Measurements from ENCODE around the gene SPATA46. TPM values are rescaled to one million over a fixed set of nuclear protein-coding genes. Genes with fewer than 3 reads are reported as not detected.

Gene SPATA46
- total RNA-seq, 2 experiments from 2014 or later, result not detected

DNA sequence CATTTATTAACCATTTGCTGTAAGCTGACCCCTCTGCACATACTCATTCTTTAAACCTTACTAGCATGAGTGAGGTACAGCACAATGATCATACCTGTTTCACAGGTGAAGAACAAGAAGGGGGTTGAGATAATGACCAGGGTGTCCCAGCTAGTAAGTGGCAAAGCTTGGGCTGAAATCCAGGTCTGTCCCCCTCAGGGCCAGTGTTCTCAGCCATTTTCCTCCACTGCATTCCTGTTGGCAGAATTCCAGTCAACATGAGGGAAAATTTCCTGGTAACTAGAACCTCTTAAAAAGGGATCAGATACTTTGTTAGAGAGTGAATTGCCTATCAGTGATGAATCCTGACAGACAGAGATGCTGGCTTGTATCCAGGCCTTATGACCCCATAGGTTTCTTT, 48.1 kb downstream of the SPATA46 start:
- Histone ChIP-seq H2AFZ (ENCODE audit: low read length) (no peak overlapping the region), H4K20me1 (ENCODE audit: insufficient read depth, low read length) (no peaks in the 10 kb centered on the region), H3K36me3 (ENCODE audit: insufficient read depth, low read length) (no peaks in the 10 kb centered on the region), H3K27ac (ENCODE audit: low read depth, low read length, poor library complexity, severe bottlenecking) (no peak overlapping the region), H3K9me2 (ENCODE audit: insufficient read depth, low read length) (no peaks in the 10 kb centered on the region), H3K4me1 (ENCODE audit: insufficient read depth, low read length, poor library complexity, severe bottlenecking) (no peaks in the 10 kb centered on the region), H3K4me2 (ENCODE audit: low read length) (no peak overlapping the region), H3K4me3 (ENCODE audit: low read depth, low read length, poor library complexity, severe bottlenecking) (no peak overlapping the region), H3K79me2 (ENCODE audit: insufficient read depth, low read depth, low read length) (no peaks in the 10 kb centered on the region), H3K9me3 (ENCODE audit: low read length) (no peaks in the 10 kb centered on the region)
- ChIA-PET POLR2A (no interaction called here), CTCF (ENCODE audit: unreplicated experiment) (no interaction called here)
- no peak for TF ChIP-seq EZH2phosphoT487 (IDR thresholded peaks at IDR 0.05; ENCODE audit: borderline replicate concordance, low read depth, low read length)
- TF ChIP-seq, protein P1, sequence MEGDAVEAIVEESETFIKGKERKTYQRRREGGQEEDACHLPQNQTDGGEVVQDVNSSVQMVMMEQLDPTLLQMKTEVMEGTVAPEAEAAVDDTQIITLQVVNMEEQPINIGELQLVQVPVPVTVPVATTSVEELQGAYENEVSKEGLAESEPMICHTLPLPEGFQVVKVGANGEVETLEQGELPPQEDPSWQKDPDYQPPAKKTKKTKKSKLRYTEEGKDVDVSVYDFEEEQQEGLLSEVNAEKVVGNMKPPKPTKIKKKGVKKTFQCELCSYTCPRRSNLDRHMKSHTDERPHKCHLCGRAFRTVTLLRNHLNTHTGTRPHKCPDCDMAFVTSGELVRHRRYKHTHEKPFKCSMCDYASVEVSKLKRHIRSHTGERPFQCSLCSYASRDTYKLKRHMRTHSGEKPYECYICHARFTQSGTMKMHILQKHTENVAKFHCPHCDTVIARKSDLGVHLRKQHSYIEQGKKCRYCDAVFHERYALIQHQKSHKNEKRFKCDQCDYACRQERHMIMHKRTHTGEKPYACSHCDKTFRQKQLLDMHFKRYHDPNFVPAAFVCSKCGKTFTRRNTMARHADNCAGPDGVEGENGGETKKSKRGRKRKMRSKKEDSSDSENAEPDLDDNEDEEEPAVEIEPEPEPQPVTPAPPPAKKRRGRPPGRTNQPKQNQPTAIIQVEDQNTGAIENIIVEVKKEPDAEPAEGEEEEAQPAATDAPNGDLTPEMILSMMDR (conservative IDR thresholded peaks at IDR 0.05; ENCODE audit: low read length), result no peak
- intact Hi-C loops (cut with micrococcal nuclease; ENCODE audit: unreplicated experiment), result no loop called here
- DNase-seq (ENCODE audit: low spot score), result no peak
- no TSS peak for BruUV-seq (replicated peaks)

DNA sequence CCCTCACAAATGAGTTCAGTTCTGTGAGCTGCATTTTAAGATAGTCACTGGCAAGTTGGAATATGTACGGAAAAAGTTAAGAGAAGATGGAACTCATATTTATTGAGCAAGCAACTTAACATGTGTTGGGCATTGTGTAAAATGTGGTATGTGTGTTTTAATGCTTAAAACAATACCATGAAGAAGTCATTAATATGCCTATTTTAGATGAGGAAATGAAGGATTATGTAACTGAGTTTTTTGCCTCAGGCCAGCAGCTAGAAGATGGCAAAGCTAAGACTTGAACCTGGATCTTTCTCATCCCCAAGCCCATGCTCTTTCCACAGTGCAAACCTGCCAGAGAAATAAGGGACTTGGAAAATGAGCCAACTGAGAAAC, 48.9 kb downstream of the SPATA46 start:
- Histone ChIP-seq H3K9me3 (ENCODE audit: low read length) (no peaks in the 10 kb centered on the region), H3K4me3 (ENCODE audit: low read depth, low read length, poor library complexity, severe bottlenecking) (no peak overlapping the region), H2AFZ (ENCODE audit: low read length) (no peak overlapping the region), H3K79me2 (ENCODE audit: insufficient read depth, low read depth, low read length) (no peaks in the 10 kb centered on the region), H3K9me2 (ENCODE audit: insufficient read depth, low read length) (no peaks in the 10 kb centered on the region), H3K4me1 (ENCODE audit: insufficient read depth, low read length, poor library complexity, severe bottlenecking) (no peaks in the 10 kb centered on the region), H3K27ac (ENCODE audit: low read depth, low read length, poor library complexity, severe bottlenecking) (no peak overlapping the region), H3K4me2 (ENCODE audit: low read length) (no peak overlapping the region), H4K20me1 (ENCODE audit: insufficient read depth, low read length) (no peaks in the 10 kb centered on the region), H3K36me3 (ENCODE audit: insufficient read depth, low read length) (no peaks in the 10 kb centered on the region)
- intact Hi-C loops (cut with micrococcal nuclease; ENCODE audit: unreplicated experiment), result no loop called here
- ChIA-PET CTCF (ENCODE audit: unreplicated experiment) (no interaction called here), POLR2A (no interaction called here)
- no TSS peak for BruUV-seq (replicated peaks)
- TF ChIP-seq, protein P1 (conservative IDR thresholded peaks at IDR 0.05; ENCODE audit: low read length), result no peak
- DNase-seq (ENCODE audit: low spot score), result no peak

DNA sequence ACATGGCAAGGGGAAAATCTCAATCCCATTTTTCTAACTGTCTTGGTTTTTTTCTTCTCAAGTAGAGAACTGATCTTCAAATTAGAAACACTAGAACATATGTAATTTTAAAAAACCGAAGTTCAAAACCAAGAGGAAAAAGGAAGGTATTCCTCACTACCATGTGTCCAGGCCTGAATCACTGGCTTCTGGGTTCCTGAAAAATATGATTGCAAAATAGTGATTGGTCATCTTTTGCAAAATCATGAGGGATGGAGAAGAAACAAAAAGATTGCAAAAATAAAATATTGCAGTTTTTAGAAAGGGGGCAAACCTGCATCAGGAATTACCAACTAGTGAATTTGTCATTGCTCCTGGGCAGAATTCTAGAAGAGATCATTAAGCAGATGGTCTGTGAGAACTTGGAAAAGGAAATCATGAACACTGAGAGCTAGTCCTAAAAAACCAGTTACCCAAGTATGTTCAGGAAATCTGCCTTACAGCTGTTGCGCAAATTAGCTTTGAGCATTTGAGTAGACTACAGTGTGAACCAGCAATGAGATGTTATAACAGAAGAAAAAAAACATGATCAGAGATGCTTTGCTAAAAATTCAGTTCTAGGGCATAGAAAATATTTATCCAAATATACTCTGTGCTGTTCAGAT, 49.4 kb downstream of the SPATA46 start:
- TF ChIP-seq, protein P1 (conservative IDR thresholded peaks at IDR 0.05; ENCODE audit: low read length), result no peak
- Histone ChIP-seq H3K9me3 (ENCODE audit: low read length) (no peaks in the 10 kb centered on the region), H3K27ac (ENCODE audit: low read depth, low read length, poor library complexity, severe bottlenecking) (no peak overlapping the region), H3K4me2 (ENCODE audit: low read length) (no peak overlapping the region), H3K79me2 (ENCODE audit: insufficient read depth, low read depth, low read length) (no peaks in the 10 kb centered on the region), H3K4me3 (ENCODE audit: low read depth, low read length, poor library complexity, severe bottlenecking) (no peak overlapping the region), H3K9me2 (ENCODE audit: insufficient read depth, low read length) (no peaks in the 10 kb centered on the region), H3K4me1 (ENCODE audit: insufficient read depth, low read length, poor library complexity, severe bottlenecking) (no peaks in the 10 kb centered on the region), H3K36me3 (ENCODE audit: insufficient read depth, low read length) (no peaks in the 10 kb centered on the region), H2AFZ (ENCODE audit: low read length) (no peak overlapping the region), H4K20me1 (ENCODE audit: insufficient read depth, low read length) (no peaks in the 10 kb centered on the region)
- ChIA-PET POLR2A (no interaction called here), CTCF (ENCODE audit: unreplicated experiment) (no interaction called here)
- no TSS peak for BruUV-seq (replicated peaks)
- DNase-seq (ENCODE audit: low spot score), result no peak
- intact Hi-C loops (cut with micrococcal nuclease; ENCODE audit: unreplicated experiment), result no loop called here
